ENCODE data around the gene CCDC71.

Gene CCDC71

DNA sequence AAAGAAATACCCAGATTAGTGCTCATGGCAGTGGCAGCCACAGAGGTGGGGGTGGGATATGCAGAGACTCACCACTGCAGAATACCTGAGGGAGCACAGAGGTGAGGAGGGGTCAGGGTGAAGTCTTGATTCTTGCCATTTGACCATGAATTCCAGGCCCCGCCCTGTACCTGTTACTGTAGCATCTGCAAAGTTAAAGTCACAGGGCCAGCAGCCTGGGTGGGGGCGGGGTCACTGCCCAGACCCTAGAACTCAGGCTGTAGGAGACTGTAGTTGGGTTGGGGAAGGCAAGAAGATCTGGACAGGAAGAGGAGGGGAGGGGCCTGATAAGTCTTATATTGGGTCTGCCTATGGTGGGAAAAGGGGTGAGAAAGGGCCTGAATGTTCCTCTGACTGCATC is 14.5 kb downstream of the CCDC71 start:
- no peak overlapping the region for H3K4me3 ChIP-seq (ENCODE audit: control insufficient read depth, low read depth, low read length)
- DNase-seq (ENCODE audit: low read depth): no peak
- TF ChIP-seq, protein P1, sequence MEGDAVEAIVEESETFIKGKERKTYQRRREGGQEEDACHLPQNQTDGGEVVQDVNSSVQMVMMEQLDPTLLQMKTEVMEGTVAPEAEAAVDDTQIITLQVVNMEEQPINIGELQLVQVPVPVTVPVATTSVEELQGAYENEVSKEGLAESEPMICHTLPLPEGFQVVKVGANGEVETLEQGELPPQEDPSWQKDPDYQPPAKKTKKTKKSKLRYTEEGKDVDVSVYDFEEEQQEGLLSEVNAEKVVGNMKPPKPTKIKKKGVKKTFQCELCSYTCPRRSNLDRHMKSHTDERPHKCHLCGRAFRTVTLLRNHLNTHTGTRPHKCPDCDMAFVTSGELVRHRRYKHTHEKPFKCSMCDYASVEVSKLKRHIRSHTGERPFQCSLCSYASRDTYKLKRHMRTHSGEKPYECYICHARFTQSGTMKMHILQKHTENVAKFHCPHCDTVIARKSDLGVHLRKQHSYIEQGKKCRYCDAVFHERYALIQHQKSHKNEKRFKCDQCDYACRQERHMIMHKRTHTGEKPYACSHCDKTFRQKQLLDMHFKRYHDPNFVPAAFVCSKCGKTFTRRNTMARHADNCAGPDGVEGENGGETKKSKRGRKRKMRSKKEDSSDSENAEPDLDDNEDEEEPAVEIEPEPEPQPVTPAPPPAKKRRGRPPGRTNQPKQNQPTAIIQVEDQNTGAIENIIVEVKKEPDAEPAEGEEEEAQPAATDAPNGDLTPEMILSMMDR (IDR thresholded peaks at IDR 0.05; ENCODE audit: control insufficient read depth, insufficient read depth, low read depth, low read length, missing control alignments): no peak

DNA sequence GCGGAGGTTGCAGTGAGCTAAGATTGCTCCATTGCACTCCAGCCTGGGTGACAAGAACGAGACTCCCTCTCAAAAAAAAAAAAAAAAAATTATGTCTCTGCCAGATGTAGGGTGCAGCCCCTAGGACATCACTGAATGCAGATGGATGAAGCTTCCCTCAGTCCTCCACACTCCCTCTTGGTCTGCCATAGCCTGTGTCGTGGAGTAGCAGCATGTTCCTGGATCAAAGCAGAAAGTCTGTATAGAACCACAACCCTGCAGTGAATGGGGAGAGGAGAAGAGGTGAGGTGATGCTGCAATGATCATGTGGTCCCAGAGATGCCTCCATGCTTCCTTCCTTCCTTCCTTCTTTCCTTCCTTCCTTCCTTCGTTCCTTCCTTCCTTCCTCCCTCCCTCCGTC is 18.0 kb downstream of the CCDC71 start:
- TF ChIP-seq, protein P1 (IDR thresholded peaks at IDR 0.05; ENCODE audit: control insufficient read depth, insufficient read depth, low read depth, low read length, missing control alignments): no peak
- no peak overlapping the region for H3K4me3 ChIP-seq (ENCODE audit: control insufficient read depth, low read depth, low read length)
- DNase-seq (ENCODE audit: low read depth): no peak

DNA sequence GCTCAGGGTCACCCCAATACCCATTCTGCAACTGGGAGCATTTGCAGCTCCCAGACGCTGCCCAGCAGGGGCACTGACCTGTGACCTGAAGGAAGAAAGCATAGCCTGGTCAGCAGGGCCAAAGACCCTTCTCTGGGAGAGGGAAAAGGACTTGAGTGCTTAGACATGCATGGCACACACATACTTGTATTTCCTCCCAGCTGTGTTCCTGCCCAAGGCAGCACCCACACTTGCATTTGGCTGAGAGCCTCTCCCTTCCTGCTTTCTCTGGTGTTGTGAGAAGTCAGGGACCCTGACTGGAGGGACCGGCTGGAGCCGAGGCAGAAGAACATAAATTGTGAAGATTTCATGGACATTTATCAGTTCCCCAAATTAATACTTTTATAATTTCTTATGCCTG is 26.1 kb downstream of the CCDC71 start:
- no peak for DNase-seq (ENCODE audit: low read depth)
- H3K4me3 ChIP-seq (ENCODE audit: control insufficient read depth, low read depth, low read length): no peak overlapping the region
- TF ChIP-seq, protein P1 (IDR thresholded peaks at IDR 0.05; ENCODE audit: control insufficient read depth, insufficient read depth, low read depth, low read length, missing control alignments): no peak

DNA sequence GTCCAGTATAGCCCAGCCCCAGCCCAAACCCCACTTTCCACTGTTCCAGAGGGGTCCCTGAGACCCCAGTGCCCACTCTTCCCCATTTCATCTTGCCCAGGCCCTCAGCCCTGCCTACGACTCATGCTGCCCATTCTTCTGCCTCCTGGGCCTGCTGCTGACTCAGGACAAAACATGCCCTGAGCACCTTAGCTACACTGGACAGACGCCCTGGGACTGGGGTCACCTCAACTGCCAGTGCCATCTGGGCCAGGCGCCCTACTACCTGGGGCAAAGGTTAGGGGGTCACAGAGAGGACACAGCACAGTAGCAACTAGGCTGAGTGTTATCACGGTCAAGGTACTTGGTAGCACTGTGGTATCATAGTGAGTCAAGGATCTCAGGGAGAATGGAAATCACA is 30.6 kb downstream of the CCDC71 start:
- TF ChIP-seq, protein P1 (IDR thresholded peaks at IDR 0.05; ENCODE audit: control insufficient read depth, insufficient read depth, low read depth, low read length, missing control alignments): no peak
- H3K4me3 ChIP-seq (ENCODE audit: control insufficient read depth, low read depth, low read length): no peak overlapping the region
- DNase-seq (ENCODE audit: low read depth): no peak

DNA sequence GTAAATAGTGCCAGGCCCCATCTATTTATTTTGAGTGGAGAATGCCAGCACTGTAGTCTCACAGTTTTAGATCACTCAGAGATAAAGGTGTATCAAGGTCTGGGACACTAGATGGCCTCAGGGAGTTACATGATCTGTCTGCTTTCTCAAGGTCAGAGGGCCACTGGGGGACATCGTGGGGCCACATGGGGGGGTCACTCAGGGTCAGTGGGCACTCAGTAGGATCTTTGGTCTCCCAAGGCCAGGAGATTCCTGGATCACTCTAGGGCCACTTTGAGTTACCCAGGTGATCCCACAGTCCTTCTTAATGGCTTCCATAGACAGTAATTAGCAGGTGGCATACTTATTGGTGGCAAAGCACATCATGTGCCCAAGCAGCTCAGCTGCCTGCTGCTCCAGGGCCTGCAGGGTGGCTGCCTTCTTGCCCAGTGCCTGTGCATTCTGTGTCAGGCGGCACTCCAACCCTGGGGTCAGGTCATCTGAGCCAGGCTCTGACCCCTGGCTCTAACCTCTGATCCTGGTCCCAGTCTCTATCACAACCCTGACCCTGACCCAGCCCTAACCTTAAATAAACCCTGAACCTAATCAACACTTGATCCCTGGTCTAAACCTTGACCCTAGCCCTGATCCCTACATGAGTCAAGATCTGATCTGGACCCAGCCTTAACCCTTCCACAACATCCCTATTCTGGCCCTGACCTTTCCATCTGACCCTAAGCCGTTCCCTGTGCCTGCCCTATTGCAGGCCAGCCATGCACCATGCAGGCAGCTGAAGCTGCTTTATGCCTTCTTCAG is 31.5 kb downstream of the CCDC71 start:
- TF ChIP-seq, protein P1 (IDR thresholded peaks at IDR 0.05; ENCODE audit: control insufficient read depth, insufficient read depth, low read depth, low read length, missing control alignments): no peak

DNA sequence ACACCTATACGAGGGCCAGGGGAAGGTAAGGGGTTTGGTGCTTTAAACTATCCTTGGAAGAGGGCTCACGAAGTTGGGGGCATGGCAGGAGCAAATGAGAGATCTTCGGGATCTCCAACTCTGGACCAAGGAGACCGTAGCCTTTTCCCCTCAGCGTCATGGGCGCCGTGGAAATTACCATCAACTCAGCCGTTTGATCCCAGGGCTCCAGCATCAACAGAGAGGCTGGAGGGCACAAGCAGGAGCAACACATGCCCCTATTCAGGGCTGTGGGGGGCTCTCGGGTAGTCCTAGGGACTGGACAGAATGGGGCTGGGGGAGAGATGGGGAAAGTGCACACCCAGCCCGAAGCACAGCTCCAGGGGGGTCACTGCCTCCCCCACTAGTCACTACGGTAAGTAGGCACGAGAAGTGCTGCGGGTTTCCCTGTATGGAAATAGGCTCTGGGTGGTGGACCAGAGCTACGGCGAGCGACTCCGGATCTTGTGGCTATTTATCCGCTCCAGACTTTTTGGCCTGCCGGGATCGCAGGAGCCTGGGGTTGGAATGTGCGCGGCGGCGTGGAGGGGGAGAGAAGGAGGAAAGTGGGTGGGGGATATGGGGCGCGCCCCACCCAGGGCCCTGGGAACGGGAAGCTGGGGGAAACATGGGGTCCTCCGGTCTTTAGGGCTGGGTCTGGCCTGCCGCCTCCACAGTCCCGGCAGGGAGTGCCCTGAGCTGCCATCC is 32.7 kb downstream of the CCDC71 start:
- TF ChIP-seq, protein P1 (IDR thresholded peaks at IDR 0.05; ENCODE audit: control insufficient read depth, insufficient read depth, low read depth, low read length, missing control alignments): no peak
- H3K4me3 ChIP-seq (ENCODE audit: control insufficient read depth, low read depth, low read length): peak overlapping the region; percentile 83
- peak; percentile 62 for DNase-seq (ENCODE audit: low read depth)

More for the DNA sequence above, 31.5 kb downstream of the CCDC71 start:
- no peak overlapping the region for H3K4me3 ChIP-seq (ENCODE audit: control insufficient read depth, low read depth, low read length)
- DNase-seq (ENCODE audit: low read depth): no peak
